Measurements from ENCODE around the gene ACTRT2. TPM values are rescaled to one million over a fixed set of nuclear protein-coding genes. Genes with fewer than 3 reads are reported as not detected.

Gene ACTRT2
- total RNA-seq, 4 donors from 2014 or later = not detected

DNA sequence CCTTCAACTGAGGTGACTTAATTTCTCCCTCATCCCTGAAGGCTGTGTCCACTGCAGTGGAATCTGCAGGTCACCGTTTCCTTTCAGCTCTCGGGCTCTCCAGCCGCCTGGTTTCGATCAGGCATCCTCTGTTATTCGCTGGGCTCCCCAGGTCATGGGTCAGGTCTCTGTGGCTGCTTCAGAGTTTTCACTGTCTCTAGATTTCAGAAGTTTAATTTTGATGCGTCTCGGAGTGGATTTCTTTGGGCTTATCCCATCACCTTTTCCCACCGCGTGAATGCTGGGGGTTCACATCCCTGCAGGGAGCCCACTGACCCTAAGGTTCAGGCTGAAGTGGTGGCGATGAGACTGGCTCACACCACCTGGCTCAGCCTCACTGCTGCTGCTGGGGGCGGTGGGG lies 3.3 kb downstream of the ACTRT2 start:
- Histone ChIP-seq H3K9me3 (no peaks in the 10 kb centered on the region), H3K4me1 (no peaks in the 10 kb centered on the region), H3K4me3 (no peak overlapping the region), H3K27ac (no peak overlapping the region), H3K36me3 (no peaks in the 10 kb centered on the region), H3K27me3 (peaks cover 51% of the 10 kb centered on the region)
- 79% methylated on average over 9 of the region's 11 CpGs for WGBS
- no peak for DNase-seq (ENCODE audit: low spot score in 2 of 2)
- no peak for TF ChIP-seq EP300 (IDR thresholded peaks at IDR 0.05)
- TF ChIP-seq POLR2AphosphoS5 (IDR thresholded peaks at IDR 0.05) = no peak
- TF ChIP-seq, protein P1, sequence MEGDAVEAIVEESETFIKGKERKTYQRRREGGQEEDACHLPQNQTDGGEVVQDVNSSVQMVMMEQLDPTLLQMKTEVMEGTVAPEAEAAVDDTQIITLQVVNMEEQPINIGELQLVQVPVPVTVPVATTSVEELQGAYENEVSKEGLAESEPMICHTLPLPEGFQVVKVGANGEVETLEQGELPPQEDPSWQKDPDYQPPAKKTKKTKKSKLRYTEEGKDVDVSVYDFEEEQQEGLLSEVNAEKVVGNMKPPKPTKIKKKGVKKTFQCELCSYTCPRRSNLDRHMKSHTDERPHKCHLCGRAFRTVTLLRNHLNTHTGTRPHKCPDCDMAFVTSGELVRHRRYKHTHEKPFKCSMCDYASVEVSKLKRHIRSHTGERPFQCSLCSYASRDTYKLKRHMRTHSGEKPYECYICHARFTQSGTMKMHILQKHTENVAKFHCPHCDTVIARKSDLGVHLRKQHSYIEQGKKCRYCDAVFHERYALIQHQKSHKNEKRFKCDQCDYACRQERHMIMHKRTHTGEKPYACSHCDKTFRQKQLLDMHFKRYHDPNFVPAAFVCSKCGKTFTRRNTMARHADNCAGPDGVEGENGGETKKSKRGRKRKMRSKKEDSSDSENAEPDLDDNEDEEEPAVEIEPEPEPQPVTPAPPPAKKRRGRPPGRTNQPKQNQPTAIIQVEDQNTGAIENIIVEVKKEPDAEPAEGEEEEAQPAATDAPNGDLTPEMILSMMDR (IDR thresholded peaks at IDR 0.05) = no peak

DNA sequence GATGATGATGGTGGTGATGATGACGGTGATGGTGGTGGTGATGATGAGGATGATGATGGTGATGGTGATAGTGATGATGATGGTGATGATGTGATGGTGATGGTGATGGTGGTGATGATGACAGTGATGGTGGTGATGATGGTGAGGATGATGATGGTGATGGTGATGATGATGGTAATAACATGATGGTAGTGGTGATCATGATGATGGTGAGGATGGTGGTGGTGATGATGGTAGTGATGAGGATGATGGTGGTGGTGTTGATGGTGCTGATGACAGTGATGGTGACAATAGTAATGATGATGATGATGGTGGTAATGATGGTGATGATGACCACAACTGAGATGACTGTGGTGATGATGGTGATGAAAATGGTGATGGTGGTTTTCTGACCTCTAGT lies 4.9 kb downstream of the ACTRT2 start:
- TF ChIP-seq, protein P1 (IDR thresholded peaks at IDR 0.05) = peak in 1 of 2 donors; percentile 12
- no peak for TF ChIP-seq EP300 (IDR thresholded peaks at IDR 0.05)
- Histone ChIP-seq H3K36me3 (no peaks in the 10 kb centered on the region), H3K4me3 (no peak overlapping the region), H3K27ac (no peak overlapping the region), H3K9me3 (no peaks in the 10 kb centered on the region), H3K27me3 (peaks cover 63% of the 10 kb centered on the region), H3K4me1 (no peaks in the 10 kb centered on the region)
- no peak for DNase-seq (ENCODE audit: low spot score in 2 of 2)
- 94% methylated on average over 1 of the region's 1 CpG for WGBS

DNA sequence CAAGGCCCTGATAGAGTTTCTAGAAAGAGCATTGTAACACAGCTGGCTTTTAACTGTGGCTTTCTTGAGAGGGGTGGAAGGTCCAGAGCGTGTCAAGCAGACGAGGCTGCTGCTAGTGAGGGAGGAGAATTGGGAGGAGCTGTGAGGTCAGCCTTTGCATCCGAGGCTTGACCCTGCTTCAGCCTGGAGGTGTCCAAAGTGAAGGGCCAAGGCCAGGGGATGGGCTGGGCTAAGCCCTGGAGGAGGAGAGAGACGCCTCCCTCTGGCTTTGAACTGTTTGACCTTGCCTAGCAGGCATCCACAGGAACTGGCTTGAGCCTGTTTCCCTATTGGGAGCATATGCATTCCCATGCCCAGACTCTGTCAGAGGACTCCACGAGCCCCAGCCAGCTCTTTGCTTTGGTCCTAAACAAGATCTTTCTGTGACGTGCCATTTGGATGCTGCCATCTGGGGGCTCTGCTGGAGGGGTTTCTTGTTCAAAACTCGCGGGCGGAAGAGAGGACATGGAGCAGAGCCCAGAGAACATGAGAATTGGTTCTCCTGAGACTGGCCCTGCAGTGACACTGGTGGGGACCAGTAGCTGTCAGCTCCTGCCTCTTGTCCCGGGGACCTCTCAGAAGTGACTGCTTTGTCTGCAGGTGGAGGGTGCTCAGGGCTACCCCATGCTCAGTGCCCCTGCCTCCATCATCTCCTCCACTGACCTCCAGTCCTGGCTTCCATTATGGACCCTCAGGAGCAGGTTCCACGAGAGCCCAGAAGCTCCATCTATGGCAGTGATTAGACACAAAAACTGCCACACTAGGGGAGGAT lies 5.5 kb downstream of the ACTRT2 start:
- peak in 1 of 2 donors; percentile 53 for DNase-seq (ENCODE audit: low spot score in 2 of 2)
- Histone ChIP-seq H3K9me3 (no peaks in the 10 kb centered on the region), H3K36me3 (no peaks in the 10 kb centered on the region), H3K27me3 (peaks cover 63% of the 10 kb centered on the region), H3K27ac (no peak overlapping the region), H3K4me1 (no peaks in the 10 kb centered on the region), H3K4me3 (no peak overlapping the region)
- WGBS = 92% methylated on average over 4 of the region's 11 CpGs
- no peak for TF ChIP-seq POLR2A (IDR thresholded peaks at IDR 0.05)
- no peak for TF ChIP-seq EP300 (IDR thresholded peaks at IDR 0.05)
- TF ChIP-seq, protein P1 (IDR thresholded peaks at IDR 0.05) = no peak
- TF ChIP-seq POLR2AphosphoS5 (IDR thresholded peaks at IDR 0.05) = no peak

DNA sequence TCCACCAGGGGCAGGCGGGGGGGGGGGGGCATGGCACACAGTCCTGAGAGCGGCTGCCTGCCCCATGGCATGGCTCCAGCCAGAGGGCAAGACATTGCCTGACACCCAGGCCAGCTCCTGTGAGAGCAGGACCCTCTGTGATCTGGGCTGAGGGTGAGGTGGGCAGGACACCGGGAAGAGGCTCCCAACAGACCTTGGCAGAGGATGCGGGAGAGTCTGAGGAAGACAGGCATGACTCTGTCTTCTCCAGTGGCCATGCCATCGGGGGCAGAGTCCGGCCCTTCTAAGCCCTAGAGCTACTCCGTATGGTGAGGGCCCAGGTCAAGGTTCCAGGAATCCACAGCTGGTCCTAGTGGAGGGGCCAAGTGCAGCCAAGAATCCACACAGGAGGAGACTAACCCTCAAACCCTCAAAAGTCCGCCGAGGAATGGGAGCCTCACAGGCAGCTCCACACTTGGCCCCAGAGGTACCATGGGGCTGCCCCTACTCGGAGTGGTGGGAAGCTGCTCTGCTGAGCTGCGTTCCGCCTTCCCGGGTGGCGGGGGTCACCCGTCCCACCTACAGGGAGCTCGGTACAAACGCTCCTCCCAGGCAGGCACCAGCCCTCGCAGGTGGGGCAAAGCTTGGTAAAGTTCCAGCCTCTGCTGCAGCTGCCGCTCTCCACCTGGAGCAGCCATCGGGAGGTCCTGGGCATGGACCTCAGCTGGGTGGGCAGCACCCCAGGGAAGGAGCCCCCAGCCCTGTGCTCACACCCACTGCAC lies 6.5 kb downstream of the ACTRT2 start:
- Histone ChIP-seq H3K27ac (no peak overlapping the region), H3K36me3 (no peaks in the 10 kb centered on the region), H3K9me3 (no peaks in the 10 kb centered on the region), H3K27me3 (peaks cover 69% of the 10 kb centered on the region), H3K4me3 (no peak overlapping the region), H3K4me1 (no peaks in the 10 kb centered on the region)
- peak in 1 of 2 donors; percentile 74 for DNase-seq (ENCODE audit: low spot score in 2 of 2)
- WGBS = no CpG with 5 or more reads among the region's 20 CpGs
- TF ChIP-seq, protein P1 (IDR thresholded peaks at IDR 0.05) = no peak
- TF ChIP-seq POLR2A (IDR thresholded peaks at IDR 0.05) = no peak
- no peak for TF ChIP-seq EP300 (IDR thresholded peaks at IDR 0.05)
- TF ChIP-seq POLR2AphosphoS5 (IDR thresholded peaks at IDR 0.05) = no peak

Measured in suprapubic skin (tissue), 4 donors.